CD4-positive, alpha-beta T cell treated with Interleukin-4 for 4 hours (primary cell): ENCODE data around the gene ISG15.
"Not testable (repeated sequence)": the region's sequence is repeated elsewhere in the genome, so short reads cannot be mapped to it uniquely, and the experiment has no call there.

ENCODE experiments used
- DNase-seq: peaks from one replicate; pipeline ENCODE4 v3.0.0-alpha.2; 2020

ISG15 gene

GRCh38 chr1:1013922-1014648, 788 bp downstream of the ISG15 start:
- peak; percentile 20 for DNase-seq

DNA sequence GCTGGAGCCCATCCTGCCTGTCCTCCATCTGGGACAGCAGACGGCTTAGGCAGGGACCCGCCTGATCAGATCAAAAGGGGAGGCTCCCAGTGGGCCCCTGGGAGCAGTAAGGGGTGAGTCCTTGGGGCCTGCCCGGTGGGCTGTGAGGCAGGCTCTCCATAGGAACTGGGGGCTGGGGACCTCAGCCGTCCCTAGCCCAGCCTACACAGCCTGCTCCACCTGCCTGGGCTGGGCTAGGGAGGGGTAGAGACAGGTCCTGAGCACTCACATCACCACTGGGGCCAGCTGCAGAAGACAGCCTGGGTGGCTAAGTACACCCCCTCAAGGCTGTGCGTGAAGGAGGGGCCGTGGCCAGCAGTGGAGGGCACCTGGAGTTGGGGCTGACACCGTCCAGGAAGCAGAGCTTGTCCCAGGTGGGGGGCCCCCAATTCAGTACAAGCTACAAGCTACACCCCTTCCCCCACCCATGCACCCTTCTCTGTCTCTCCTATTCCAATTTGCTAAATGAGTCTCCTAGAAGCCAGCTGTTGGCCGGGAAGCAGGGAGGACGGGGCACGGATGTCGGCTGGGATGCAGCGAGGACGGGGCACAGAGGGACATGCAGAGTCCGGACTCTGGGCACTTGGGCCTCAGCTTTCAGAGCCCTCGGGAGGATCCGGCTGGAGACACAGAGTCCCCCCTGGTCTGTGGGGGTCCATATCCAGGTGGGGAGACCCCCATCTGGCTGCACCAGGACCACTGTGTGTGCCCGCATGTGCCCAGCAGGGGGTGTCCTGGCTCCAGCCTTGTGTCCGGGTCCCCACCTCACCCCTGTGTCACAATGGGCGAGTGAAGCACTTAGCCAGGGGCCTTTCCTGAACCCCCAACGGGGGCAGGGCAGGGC, 1.7 kb downstream of the ISG15 start:
- no peak for DNase-seq

GRCh38 chr1:1017397-1018320, 4.4 kb downstream of the ISG15 start:
- not testable (repeated sequence) for DNase-seq

- not testable (repeated sequence) for DNase-seq
Observed at GRCh38 chr1:1018321-1018685, 5.0 kb downstream of the ISG15 start.

DNA sequence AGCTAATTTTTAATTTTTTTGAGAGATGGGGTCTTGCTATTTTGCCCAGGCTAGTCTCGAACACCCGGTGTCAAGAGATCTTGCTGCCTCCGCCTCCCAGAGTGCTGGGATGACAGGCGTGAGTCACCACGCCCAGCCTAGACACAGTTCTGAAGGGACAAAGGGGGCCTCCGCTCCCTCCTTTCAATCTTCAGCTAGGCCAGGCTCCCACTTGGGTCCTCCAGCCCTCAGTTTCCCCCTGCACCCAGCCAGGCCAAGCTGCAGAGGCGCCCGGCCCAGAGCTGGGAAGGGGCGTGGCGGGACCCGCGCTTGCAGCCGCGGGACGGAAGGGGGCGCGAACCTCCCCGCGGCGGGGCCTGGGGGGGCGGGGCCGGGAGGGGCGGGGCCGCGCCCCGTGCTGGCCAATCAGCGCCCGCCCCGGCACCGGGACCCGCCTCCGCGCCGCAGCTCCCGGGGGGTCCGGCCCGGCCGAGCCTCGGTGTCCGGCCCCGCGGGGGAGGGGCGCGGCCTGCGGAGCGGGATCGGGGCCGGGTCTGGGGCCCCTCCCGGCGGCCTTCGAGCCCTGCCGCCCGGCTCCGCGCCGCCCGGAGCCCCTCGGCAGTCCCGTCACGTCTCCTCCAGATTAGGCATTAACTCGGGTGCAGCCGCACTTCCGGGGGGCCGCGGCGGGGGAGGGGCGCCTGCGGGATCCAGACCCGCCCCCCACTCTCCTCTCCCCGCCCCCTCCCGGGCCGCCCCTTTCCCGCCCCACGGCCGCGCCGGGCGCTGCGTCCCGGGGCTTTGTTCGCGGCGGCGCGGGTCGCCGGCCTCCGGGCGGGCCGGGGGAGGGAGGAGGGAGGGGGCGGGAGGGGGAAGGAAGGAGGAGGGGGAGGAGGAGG, 6.1 kb downstream of the ISG15 start:
- peak; percentile 61 for DNase-seq

DNA sequence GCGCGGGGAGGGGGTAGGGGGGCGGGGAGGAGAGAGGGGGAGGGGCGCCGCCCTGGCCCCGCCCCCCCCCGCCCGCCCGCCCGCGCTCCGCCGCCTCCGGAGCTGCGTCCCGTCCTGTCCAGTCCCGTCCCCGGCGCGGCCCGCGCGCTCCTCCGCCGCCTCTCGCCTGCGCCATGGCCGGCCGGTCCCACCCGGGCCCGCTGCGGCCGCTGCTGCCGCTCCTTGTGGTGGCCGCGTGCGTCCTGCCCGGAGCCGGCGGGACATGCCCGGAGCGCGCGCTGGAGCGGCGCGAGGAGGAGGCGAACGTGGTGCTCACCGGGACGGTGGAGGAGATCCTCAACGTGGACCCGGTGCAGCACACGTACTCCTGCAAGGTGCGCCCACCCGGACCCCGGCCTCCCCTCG, 6.7 kb downstream of the ISG15 start, which contains the start of gene AGRN:
TSS of gene AGRN (plus strand) at position 121 of the 405 bp plus-strand sequence. CDS start at position 174, 53 bp downstream.
- no peak for DNase-seq

DNA sequence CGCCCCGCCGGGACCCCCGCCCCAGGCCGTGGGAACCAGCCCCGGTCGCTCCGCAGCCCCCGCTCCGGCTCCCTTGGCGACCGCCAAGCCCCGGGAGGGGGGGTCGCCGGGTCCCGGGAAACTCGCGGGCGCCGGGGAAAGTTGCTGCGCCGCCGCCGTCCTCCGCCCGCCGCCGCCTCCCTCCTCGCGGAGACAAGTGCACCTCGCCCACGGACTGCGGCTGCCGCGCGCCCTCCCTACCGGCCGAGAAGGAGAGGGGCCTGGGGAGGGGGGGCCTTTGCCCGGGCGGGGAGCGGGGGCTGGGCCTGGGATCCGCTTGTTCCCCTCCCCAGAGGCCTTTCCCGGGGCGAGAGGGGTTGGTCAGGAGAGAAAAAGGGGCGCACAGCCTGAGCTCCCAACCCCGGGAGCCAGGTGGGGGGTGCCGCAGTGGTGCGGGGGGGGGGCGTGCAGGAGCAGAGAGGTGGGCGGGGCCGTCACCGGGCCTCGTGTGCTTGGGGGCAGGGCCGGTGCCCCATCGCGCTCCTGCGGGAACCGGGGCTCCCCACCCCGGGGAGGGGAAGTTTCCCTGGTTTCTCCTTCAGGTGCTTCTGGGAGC, 7.2 kb downstream of the ISG15 start:
- no peak for DNase-seq

- DNase-seq = no peak
Observed at GRCh38 chr1:1021010-1021919, 8.0 kb downstream of the ISG15 start.

DNA sequence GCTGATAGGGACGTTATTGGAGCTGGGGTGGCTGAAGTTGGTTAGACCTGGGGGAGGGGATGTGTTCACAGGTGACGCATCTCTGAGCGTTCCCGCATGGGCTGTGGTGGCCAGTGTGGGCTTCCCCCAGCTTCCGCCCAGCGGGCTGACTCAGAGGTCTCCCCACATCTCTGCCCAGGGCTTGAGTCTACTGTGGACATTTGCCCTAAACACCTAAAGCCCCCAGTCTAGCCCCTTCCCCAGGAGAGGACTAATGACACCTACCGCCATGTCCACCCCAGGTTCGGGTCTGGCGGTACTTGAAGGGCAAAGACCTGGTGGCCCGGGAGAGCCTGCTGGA, 8.6 kb downstream of the ISG15 start:
- DNase-seq = no peak

GRCh38 chr1:1022302-1023009, 9.2 kb downstream of the ISG15 start:
- no peak for DNase-seq

DNA sequence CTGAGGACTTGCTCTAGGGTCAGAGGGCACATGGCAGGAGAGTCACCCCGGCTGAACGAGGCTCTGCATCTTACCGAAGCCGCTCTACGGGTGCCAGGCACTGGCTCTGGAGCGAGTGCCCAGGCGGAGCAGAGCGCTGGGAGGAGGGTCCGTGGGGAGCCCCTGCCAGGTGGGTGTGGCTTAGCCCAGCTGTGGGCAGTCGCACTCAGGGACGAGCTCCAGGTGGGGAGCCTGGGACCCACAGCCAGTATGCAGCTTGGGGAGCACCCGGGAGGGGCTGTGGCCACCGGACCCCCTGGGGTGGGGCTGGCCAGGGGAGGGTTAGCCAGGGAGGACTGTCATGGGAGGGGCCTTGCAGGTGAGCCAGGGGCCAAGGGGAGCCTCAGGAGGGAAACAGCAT, 10.4 kb downstream of the ISG15 start:
- no peak for DNase-seq

DNA sequence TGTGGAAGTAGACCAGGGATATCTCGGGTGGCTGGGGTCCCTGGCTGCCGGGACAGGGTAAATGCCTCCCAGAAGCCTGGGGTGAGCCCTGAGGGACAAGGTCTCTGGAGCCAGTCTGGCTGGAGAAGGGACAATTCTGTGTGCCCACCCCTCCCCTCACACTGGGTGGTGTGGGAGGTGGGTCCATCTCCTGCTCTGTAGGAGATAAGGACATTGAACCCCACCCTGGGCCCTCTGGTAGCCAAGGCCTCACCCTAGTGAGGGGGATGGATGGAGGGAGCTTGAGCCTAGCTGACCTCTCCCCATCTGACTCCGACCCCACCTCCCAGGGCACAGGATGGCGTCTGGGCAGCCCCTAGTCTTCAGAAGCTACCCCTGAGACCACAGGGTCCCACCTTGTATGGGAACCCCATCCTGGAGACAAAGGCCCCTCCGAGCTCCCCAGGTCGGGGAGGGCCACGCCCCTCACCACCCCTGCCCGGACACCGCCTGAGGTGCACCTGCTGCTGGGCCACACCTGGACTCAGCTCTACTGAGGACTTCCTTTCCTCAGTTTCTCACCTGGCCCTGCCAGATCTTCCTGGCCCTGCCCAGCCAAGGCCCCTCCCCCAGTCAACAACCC, 11.0 kb downstream of the ISG15 start:
- no peak for DNase-seq

GRCh38 chr1:1024771-1025699, 11.7 kb downstream of the ISG15 start:
- DNase-seq = no peak

- DNase-seq = no peak
Observed at GRCh38 chr1:1025730-1026129, 12.4 kb downstream of the ISG15 start.

DNA sequence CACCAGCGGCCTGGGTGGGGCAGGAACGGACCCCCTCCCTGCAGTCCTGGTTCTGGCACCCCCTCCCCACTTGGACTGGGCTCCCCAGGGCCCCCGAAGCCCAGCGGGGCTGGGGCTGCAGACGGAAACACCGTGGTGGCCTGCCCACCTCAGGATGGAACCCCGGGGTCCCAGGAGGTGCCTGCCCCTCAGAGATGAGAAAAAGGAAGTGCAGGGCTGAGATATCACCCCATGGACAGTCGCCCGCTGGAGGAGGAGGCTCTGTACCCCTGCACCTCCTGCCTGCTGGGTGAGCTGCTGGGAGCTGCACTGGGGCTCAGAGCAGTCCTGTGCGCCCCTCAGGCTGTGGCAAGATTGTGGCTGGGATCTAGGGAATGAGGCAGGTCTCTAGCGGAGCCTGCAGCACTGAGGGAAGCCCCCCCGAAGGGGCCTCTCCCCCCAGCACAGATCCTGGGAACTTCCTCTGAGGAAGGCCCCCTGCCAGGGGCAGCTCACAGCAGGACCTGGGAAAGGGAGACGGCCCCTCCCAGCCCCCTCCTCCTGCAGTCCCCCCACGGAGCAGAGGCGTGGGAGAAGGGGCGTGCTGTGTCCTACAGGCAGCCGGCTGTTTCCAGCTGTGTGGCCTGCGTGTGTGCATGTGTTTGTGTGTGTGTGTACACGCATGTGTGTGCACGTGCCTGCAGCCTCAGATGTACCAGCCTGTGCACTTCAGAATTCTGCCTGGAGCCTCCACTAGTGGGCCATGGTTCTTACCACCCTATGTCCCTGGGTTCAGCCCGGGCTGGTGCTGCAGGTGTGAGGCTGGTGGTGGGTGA, 13.5 kb downstream of the ISG15 start:
- no peak for DNase-seq

- no peak for DNase-seq
Observed at GRCh38 chr1:1027791-1028190, 14.5 kb downstream of the ISG15 start.
